Measurements from ENCODE around the gene DNAJB1. TPM values are rescaled to one million over a fixed set of nuclear protein-coding genes. Genes with fewer than 3 reads are reported as not detected.

Gene DNAJB1
- total RNA-seq, 1 donor from 2014 or later: 92.5 TPM

GRCh38 chr19:14479975-14480699 lies 38.1 kb downstream of the DNAJB1 start:
- Histone ChIP-seq H3K9me3 (no peaks in the 10 kb centered on the region), H3K4me1 (peaks cover 24% of the 10 kb centered on the region), H3K27me3 (ENCODE audit: low read depth) (peaks cover 2% of the 10 kb centered on the region), H3K36me3 (peaks cover 66% of the 10 kb centered on the region), H3K27ac (no peak overlapping the region), H3K4me3 (no peak overlapping the region)
- peak; percentile 34 to 39 for ATAC-seq
- peak; percentile 93 for TF ChIP-seq CTCF (IDR thresholded peaks at IDR 0.05)
- peak; percentile 67 for DNase-seq
- intact Hi-C loops (cut with DNase I): no loop called here

GRCh38 chr19:14479309-14479974 lies 38.8 kb downstream of the DNAJB1 start:
- peaks cover 28% of the 10 kb centered on the region for H3K4me1 ChIP-seq
- H3K9me3 ChIP-seq: no peaks in the 10 kb centered on the region
- DNase-seq: no peak
- H3K27me3 ChIP-seq (ENCODE audit: low read depth): peaks cover 9% of the 10 kb centered on the region
- intact Hi-C loops (cut with DNase I): no loop called here
- no peak for ATAC-seq
- H3K4me3 ChIP-seq: no peak overlapping the region
- H3K27ac ChIP-seq: no peak overlapping the region
- H3K36me3 ChIP-seq: peaks cover 63% of the 10 kb centered on the region
- TF ChIP-seq CTCF (IDR thresholded peaks at IDR 0.05): no peak

GRCh38 chr19:14478113-14478545 lies 40.1 kb downstream of the DNAJB1 start:
- no peak for ATAC-seq
- peaks cover 16% of the 10 kb centered on the region for H3K27me3 ChIP-seq (ENCODE audit: low read depth)
- no peak for TF ChIP-seq CTCF (IDR thresholded peaks at IDR 0.05)
- H3K4me1 ChIP-seq: peaks cover 31% of the 10 kb centered on the region
- DNase-seq: no peak
- H3K4me3 ChIP-seq: no peak overlapping the region
- H3K36me3 ChIP-seq: peaks cover 55% of the 10 kb centered on the region
- H3K9me3 ChIP-seq: no peaks in the 10 kb centered on the region
- intact Hi-C loops (cut with DNase I): no loop called here
- peak overlapping the region; percentile 65 for H3K27ac ChIP-seq

GRCh38 chr19:14477418-14478112 lies 40.6 kb downstream of the DNAJB1 start:
- H3K4me3 ChIP-seq: no peak overlapping the region
- intact Hi-C loops (cut with DNase I): no loop called here
- H3K27ac ChIP-seq: peak overlapping the region; percentile 65
- TF ChIP-seq CTCF (IDR thresholded peaks at IDR 0.05): no peak
- ATAC-seq: no peak
- peaks cover 49% of the 10 kb centered on the region for H3K36me3 ChIP-seq
- no peaks in the 10 kb centered on the region for H3K9me3 ChIP-seq
- peaks cover 22% of the 10 kb centered on the region for H3K27me3 ChIP-seq (ENCODE audit: low read depth)
- no peak for DNase-seq
- peaks cover 35% of the 10 kb centered on the region for H3K4me1 ChIP-seq

GRCh38 chr19:14476673-14477401 lies 41.4 kb downstream of the DNAJB1 start:
- DNase-seq (no peak), ATAC-seq (peak; percentile 15 to 28)
- Histone ChIP-seq H3K27ac (peak overlapping the region; percentile 65), H3K36me3 (peaks cover 42% of the 10 kb centered on the region), H3K9me3 (no peaks in the 10 kb centered on the region), H3K4me3 (no peak overlapping the region), H3K4me1 (peaks cover 42% of the 10 kb centered on the region), H3K27me3 (ENCODE audit: low read depth) (peaks cover 26% of the 10 kb centered on the region)
- no peak for TF ChIP-seq CTCF (IDR thresholded peaks at IDR 0.05)
- intact Hi-C loops (cut with DNase I): no loop called here

Data from lower lobe of right lung (tissue), 2 donors.